ENCODE results near the gene HSF2BP.
"Not testable (repeated sequence)": the region's sequence is repeated elsewhere in the genome, so short reads cannot be mapped to it uniquely, and the experiment has no call there.

HSF2BP gene

GRCh38 chr21:43684424-43684823 is 25.1 kb upstream of the HSF2BP start:
- Histone ChIP-seq H3K36me3 (ENCODE audit: insufficient read depth, low read length) (peaks cover 53% of the 10 kb centered on the region), H3K27me3 (ENCODE audit: control insufficient read depth, insufficient read depth, low read length) (no peaks in the 10 kb centered on the region), H3K4me3 (ENCODE audit: low read length) (no peak overlapping the region), H3K4me2 (ENCODE audit: low read length) (no peak overlapping the region), H3K9ac (ENCODE audit: low read depth, low read length) (no peak overlapping the region), H3K9me3 (replicated peaks; ENCODE audit: low read length) (no peaks in the 10 kb centered on the region), H3K4me1 (ENCODE audit: control insufficient read depth, insufficient read depth, low read length) (no peaks in the 10 kb centered on the region)

- Histone ChIP-seq H3K36me3 (ENCODE audit: insufficient read depth, low read length) (peaks cover 37% of the 10 kb centered on the region), H3K4me3 (ENCODE audit: low read length) (no peak overlapping the region), H3K9me3 (replicated peaks; ENCODE audit: low read length) (no peaks in the 10 kb centered on the region), H3K4me2 (ENCODE audit: low read length) (no peak overlapping the region), H3K4me1 (ENCODE audit: control insufficient read depth, insufficient read depth, low read length) (no peaks in the 10 kb centered on the region), H3K9ac (ENCODE audit: low read depth, low read length) (no peak overlapping the region), H3K27me3 (ENCODE audit: control insufficient read depth, insufficient read depth, low read length) (no peaks in the 10 kb centered on the region)
Measured at GRCh38 chr21:43681650-43682049, 22.4 kb upstream of the HSF2BP start.

GRCh38 chr21:43680421-43680820 is 21.1 kb upstream of the HSF2BP start:
- H3K27me3 ChIP-seq (ENCODE audit: control insufficient read depth, insufficient read depth, low read length); H3K4me2 ChIP-seq (ENCODE audit: low read length); H3K4me1 ChIP-seq (ENCODE audit: control insufficient read depth, insufficient read depth, low read length); H3K9ac ChIP-seq (ENCODE audit: low read depth, low read length); H3K4me3 ChIP-seq (ENCODE audit: low read length); H3K9me3 ChIP-seq (replicated peaks; ENCODE audit: low read length): not testable (repeated sequence)
- H3K36me3 ChIP-seq (ENCODE audit: insufficient read depth, low read length): peaks cover 36% of the 10 kb centered on the region

- Histone ChIP-seq H3K4me3 (ENCODE audit: low read length) (no peak overlapping the region), H3K9me3 (replicated peaks; ENCODE audit: low read length) (no peaks in the 10 kb centered on the region), H3K4me2 (ENCODE audit: low read length) (no peak overlapping the region), H3K36me3 (ENCODE audit: insufficient read depth, low read length) (peaks cover 39% of the 10 kb centered on the region), H3K9ac (ENCODE audit: low read depth, low read length) (no peak overlapping the region), H3K27me3 (ENCODE audit: control insufficient read depth, insufficient read depth, low read length) (no peaks in the 10 kb centered on the region), H3K4me1 (ENCODE audit: control insufficient read depth, insufficient read depth, low read length) (no peaks in the 10 kb centered on the region)
Measured at GRCh38 chr21:43679951-43680350, 20.7 kb upstream of the HSF2BP start.

GRCh38 chr21:43676391-43676790 is 17.1 kb upstream of the HSF2BP start:
- Histone ChIP-seq H3K4me3 (ENCODE audit: low read length) (no peak overlapping the region), H3K4me2 (ENCODE audit: low read length) (no peak overlapping the region), H3K9me3 (replicated peaks; ENCODE audit: low read length) (no peaks in the 10 kb centered on the region), H3K9ac (ENCODE audit: low read depth, low read length) (no peak overlapping the region), H3K4me1 (ENCODE audit: control insufficient read depth, insufficient read depth, low read length) (no peaks in the 10 kb centered on the region), H3K36me3 (ENCODE audit: insufficient read depth, low read length) (peaks cover 50% of the 10 kb centered on the region), H3K27me3 (ENCODE audit: control insufficient read depth, insufficient read depth, low read length) (no peaks in the 10 kb centered on the region)

GRCh38 chr21:43675871-43676270 is 16.6 kb upstream of the HSF2BP start:
- Histone ChIP-seq H3K27me3 (ENCODE audit: control insufficient read depth, insufficient read depth, low read length) (no peaks in the 10 kb centered on the region), H3K4me2 (ENCODE audit: low read length) (no peak overlapping the region), H3K9me3 (replicated peaks; ENCODE audit: low read length) (no peaks in the 10 kb centered on the region), H3K4me3 (ENCODE audit: low read length) (no peak overlapping the region), H3K36me3 (ENCODE audit: insufficient read depth, low read length) (peaks cover 52% of the 10 kb centered on the region), H3K9ac (ENCODE audit: low read depth, low read length) (no peak overlapping the region), H3K4me1 (ENCODE audit: control insufficient read depth, insufficient read depth, low read length) (no peaks in the 10 kb centered on the region)

GRCh38 chr21:43669828-43670605 is 10.7 kb upstream of the HSF2BP start:
- Histone ChIP-seq H3K9ac (ENCODE audit: low read depth, low read length) (no peak overlapping the region), H3K36me3 (ENCODE audit: insufficient read depth, low read length) (peaks cover 51% of the 10 kb centered on the region), H3K4me2 (ENCODE audit: low read length) (no peak overlapping the region), H3K9me3 (replicated peaks; ENCODE audit: low read length) (no peaks in the 10 kb centered on the region), H3K27me3 (ENCODE audit: control insufficient read depth, insufficient read depth, low read length) (no peaks in the 10 kb centered on the region), H3K4me1 (ENCODE audit: control insufficient read depth, insufficient read depth, low read length) (peaks cover 10% of the 10 kb centered on the region), H3K4me3 (ENCODE audit: low read length) (no peak overlapping the region)

GRCh38 chr21:43667191-43667904 is 8.1 kb upstream of the HSF2BP start:
- peaks cover 33% of the 10 kb centered on the region for H3K36me3 ChIP-seq (ENCODE audit: insufficient read depth, low read length)
- peaks cover 13% of the 10 kb centered on the region for H3K4me1 ChIP-seq (ENCODE audit: control insufficient read depth, insufficient read depth, low read length)
- no peak overlapping the region for H3K4me2 ChIP-seq (ENCODE audit: low read length)
- H3K9ac ChIP-seq (ENCODE audit: low read depth, low read length): no peak overlapping the region
- no peaks in the 10 kb centered on the region for H3K27me3 ChIP-seq (ENCODE audit: control insufficient read depth, insufficient read depth, low read length)
- H3K9me3 ChIP-seq (replicated peaks; ENCODE audit: low read length): no peaks in the 10 kb centered on the region
- no peak overlapping the region for H3K4me3 ChIP-seq (ENCODE audit: low read length)

GRCh38 chr21:43665879-43666278 is 6.6 kb upstream of the HSF2BP start:
- Histone ChIP-seq H3K9me3 (replicated peaks; ENCODE audit: low read length) (no peaks in the 10 kb centered on the region), H3K9ac (ENCODE audit: low read depth, low read length) (no peak overlapping the region), H3K36me3 (ENCODE audit: insufficient read depth, low read length) (peaks cover 31% of the 10 kb centered on the region)

GRCh38 chr21:43664358-43664757 is 5.1 kb upstream of the HSF2BP start:
- no peaks in the 10 kb centered on the region for H3K27me3 ChIP-seq (ENCODE audit: control insufficient read depth, insufficient read depth, low read length)
- no peak overlapping the region for H3K4me3 ChIP-seq (ENCODE audit: low read length)
- no peak overlapping the region for H3K9ac ChIP-seq (ENCODE audit: low read depth, low read length)
- no peaks in the 10 kb centered on the region for H3K9me3 ChIP-seq (replicated peaks; ENCODE audit: low read length)
- peaks cover 29% of the 10 kb centered on the region for H3K4me1 ChIP-seq (ENCODE audit: control insufficient read depth, insufficient read depth, low read length)
- H3K4me2 ChIP-seq (ENCODE audit: low read length): no peak overlapping the region
- H3K36me3 ChIP-seq (ENCODE audit: insufficient read depth, low read length): peaks cover 22% of the 10 kb centered on the region

More at GRCh38 chr21:43665879-43666278, 6.6 kb upstream of the HSF2BP start:
- no peak overlapping the region for H3K4me2 ChIP-seq (ENCODE audit: low read length)
- no peaks in the 10 kb centered on the region for H3K27me3 ChIP-seq (ENCODE audit: control insufficient read depth, insufficient read depth, low read length)
- no peak overlapping the region for H3K4me3 ChIP-seq (ENCODE audit: low read length)
- H3K4me1 ChIP-seq (ENCODE audit: control insufficient read depth, insufficient read depth, low read length): peaks cover 24% of the 10 kb centered on the region

- Histone ChIP-seq H3K4me2 (ENCODE audit: low read length) (no peak overlapping the region), H3K4me1 (ENCODE audit: control insufficient read depth, insufficient read depth, low read length) (peaks cover 35% of the 10 kb centered on the region), H3K36me3 (ENCODE audit: insufficient read depth, low read length) (peaks cover 19% of the 10 kb centered on the region), H3K4me3 (ENCODE audit: low read length) (no peak overlapping the region), H3K9me3 (replicated peaks; ENCODE audit: low read length) (no peaks in the 10 kb centered on the region), H3K9ac (ENCODE audit: low read depth, low read length) (no peak overlapping the region), H3K27me3 (ENCODE audit: control insufficient read depth, insufficient read depth, low read length) (no peaks in the 10 kb centered on the region)
Measured at GRCh38 chr21:43663033-43663432, 3.7 kb upstream of the HSF2BP start.

GRCh38 chr21:43662286-43662685 is 3.0 kb upstream of the HSF2BP start:
- Histone ChIP-seq H3K36me3 (ENCODE audit: insufficient read depth, low read length) (peaks cover 18% of the 10 kb centered on the region), H3K9me3 (replicated peaks; ENCODE audit: low read length) (no peaks in the 10 kb centered on the region), H3K4me1 (ENCODE audit: control insufficient read depth, insufficient read depth, low read length) (peaks cover 28% of the 10 kb centered on the region), H3K27me3 (ENCODE audit: control insufficient read depth, insufficient read depth, low read length) (no peaks in the 10 kb centered on the region), H3K9ac (ENCODE audit: low read depth, low read length) (no peak overlapping the region), H3K4me2 (ENCODE audit: low read length) (no peak overlapping the region), H3K4me3 (ENCODE audit: low read length) (no peak overlapping the region)
